Astrocyte (in vitro differentiated cells and primary cell): ENCODE data around the gene TGFB1.
"Not testable (repeated sequence)": the region's sequence is repeated elsewhere in the genome, so short reads cannot be mapped to it uniquely, and the experiment has no call there.

ENCODE experiments used
- CTCF ChIP-seq: IDR thresholded peaks from 2 replicates; pipeline ENCODE4 v1.5.1; 2011; ENCODE audit warnings: low read depth, mild to moderate bottlenecking, inconsistent platforms, low read length, moderate library complexity; ENCODE audit not compliant: insufficient read depth
- EZH2 ChIP-seq: IDR thresholded peaks from 2 replicates; pipeline ENCODE4 v1.6.1; 2012; ENCODE audit warnings: mild to moderate bottlenecking, low read length, inconsistent platforms; ENCODE audit not compliant: insufficient read depth

GRCh38 chr19:41381536-41381935 is 27.8 kb upstream of the TGFB1 start:
- not testable (repeated sequence) for TF ChIP-seq CTCF, EZH2
